Measurements from ENCODE around the gene CDCA5. TPM values are rescaled to one million over a fixed set of nuclear protein-coding genes. Genes with fewer than 3 reads are reported as not detected.

The CDCA5 gene
- total RNA-seq, 1 experiment from 2014 or later, result 119 TPM

DNA sequence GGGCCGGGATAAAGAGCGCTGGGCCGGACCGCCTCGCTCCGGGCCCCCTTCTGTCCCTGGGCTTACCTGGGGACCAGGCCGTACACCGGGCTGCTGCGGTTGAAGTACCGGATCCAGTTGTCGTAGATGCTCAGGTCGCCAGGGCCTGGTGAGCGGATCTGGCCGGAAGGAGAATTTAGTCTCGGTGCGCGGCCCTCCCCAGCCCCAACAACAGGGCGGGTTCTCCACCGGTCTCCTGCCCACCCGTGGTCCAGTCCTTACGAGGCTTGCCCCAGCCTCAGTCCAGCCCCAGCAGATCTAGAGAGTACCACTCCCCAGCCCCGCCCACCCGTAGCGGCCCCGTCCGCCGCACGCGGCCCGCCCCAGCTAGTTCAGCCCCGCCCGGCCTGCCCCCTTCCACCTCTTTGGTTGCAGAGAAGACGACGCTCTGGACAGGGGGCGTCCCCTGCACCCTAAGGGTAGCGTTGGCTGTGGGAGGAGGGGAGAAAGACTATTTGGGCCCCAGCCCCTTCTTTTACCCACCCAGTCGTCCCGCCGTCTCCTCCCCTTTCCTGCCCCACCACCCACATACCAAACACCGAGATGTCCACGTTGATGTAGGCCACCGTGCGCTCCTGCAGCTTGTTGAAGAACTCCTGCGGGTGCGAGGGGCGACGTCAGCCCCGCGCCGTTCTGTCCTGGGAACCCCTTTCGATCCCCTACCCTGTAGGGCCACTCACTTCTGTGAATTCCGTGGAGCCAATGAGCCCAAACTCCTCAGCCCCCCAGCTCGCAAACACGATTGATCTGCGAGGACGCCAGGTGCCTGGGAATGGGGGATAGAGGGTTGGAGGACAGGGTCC is 36.0 kb downstream of the CDCA5 start:
- DNase-seq (ENCODE audit: low spot score), result no peak
- no peak for TF ChIP-seq CTCF (conservative IDR thresholded peaks at IDR 0.05; ENCODE audit: low read depth, low read length)
- no peak for TF ChIP-seq EZH2 (IDR thresholded peaks at IDR 0.05; ENCODE audit: borderline replicate concordance, low read depth, low read length, poor library complexity, severe bottlenecking)
- Histone ChIP-seq H3K36me3 (ENCODE audit: insufficient read depth, low read length, poor library complexity, severe bottlenecking) (peaks cover 23% of the 10 kb centered on the region), H3K27ac (ENCODE audit: low read depth, low read length, poor library complexity, severe bottlenecking) (no peak overlapping the region), H3K9me3 (ENCODE audit: low read depth, low read length, poor library complexity, severe bottlenecking) (no peaks in the 10 kb centered on the region), H3K4me1 (ENCODE audit: insufficient read depth, low read length, poor library complexity, severe bottlenecking) (no peaks in the 10 kb centered on the region), H3K27me3 (replicated peaks; ENCODE audit: insufficient read depth, low read depth, low read length, poor library complexity) (no peaks in the 10 kb centered on the region), H3K4me3 (ENCODE audit: low read depth, low read length, poor library complexity, severe bottlenecking) (no peak overlapping the region)
- POLR2A ChIA-PET (ENCODE audit: low non-redundant PET), result no interaction called here
- intact Hi-C loops (cut with micrococcal nuclease; ENCODE audit: unreplicated experiment), result no loop called here
- CTCF ChIA-PET, result no interaction called here
- no TSS peak for BruUV-seq (replicated peaks)

GRCh38 chr11:65045728-65046127 is 38.1 kb downstream of the CDCA5 start:
- no peak overlapping the region for H3K27ac ChIP-seq (ENCODE audit: low read depth, low read length, poor library complexity, severe bottlenecking)
- peaks cover 23% of the 10 kb centered on the region for H3K36me3 ChIP-seq (ENCODE audit: insufficient read depth, low read length, poor library complexity, severe bottlenecking)
- TF ChIP-seq EZH2 (IDR thresholded peaks at IDR 0.05; ENCODE audit: borderline replicate concordance, low read depth, low read length, poor library complexity, severe bottlenecking) (no peak), CTCF (conservative IDR thresholded peaks at IDR 0.05; ENCODE audit: low read depth, low read length) (no peak)
- intact Hi-C loops (cut with micrococcal nuclease; ENCODE audit: unreplicated experiment), result no loop called here
- no peak for DNase-seq (ENCODE audit: low spot score)
- H3K4me3 ChIP-seq (ENCODE audit: low read depth, low read length, poor library complexity, severe bottlenecking), result no peak overlapping the region
- no peaks in the 10 kb centered on the region for H3K9me3 ChIP-seq (ENCODE audit: low read depth, low read length, poor library complexity, severe bottlenecking)
- BruUV-seq (replicated peaks), result no TSS peak
- POLR2A ChIA-PET (ENCODE audit: low non-redundant PET), result no interaction called here
- H3K4me1 ChIP-seq (ENCODE audit: insufficient read depth, low read length, poor library complexity, severe bottlenecking), result no peaks in the 10 kb centered on the region
- CTCF ChIA-PET, result interaction anchor here (1.0 kb wide), 1 partner anchor 112 kb away, joined by 3 read pairs; no protein-coding TSS in a partner anchor
- H3K27me3 ChIP-seq (replicated peaks; ENCODE audit: insufficient read depth, low read depth, low read length, poor library complexity), result no peaks in the 10 kb centered on the region

DNA sequence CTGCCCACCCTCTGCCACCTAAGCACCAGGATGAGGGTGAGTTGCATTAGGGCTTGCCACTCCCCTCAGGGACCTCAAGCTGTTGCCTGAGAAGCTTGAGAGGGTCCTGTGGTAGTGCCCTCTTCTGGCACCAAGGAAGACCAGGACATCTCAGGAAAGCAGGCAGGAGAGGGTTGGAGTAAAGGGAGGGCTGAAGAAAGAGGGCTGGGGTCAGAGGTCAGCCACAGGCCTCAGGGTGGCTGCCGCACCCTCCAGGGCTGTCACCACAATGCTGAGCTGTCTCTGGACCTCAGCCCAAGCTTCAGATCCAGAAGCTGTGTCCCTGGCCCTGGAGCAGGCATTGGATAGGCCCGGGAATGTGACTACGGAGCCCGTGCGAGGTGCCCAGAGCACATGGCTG is 38.8 kb downstream of the CDCA5 start:
- intact Hi-C loops (cut with micrococcal nuclease; ENCODE audit: unreplicated experiment), result no loop called here
- no TSS peak for BruUV-seq (replicated peaks)
- Histone ChIP-seq H3K27ac (ENCODE audit: low read depth, low read length, poor library complexity, severe bottlenecking) (no peak overlapping the region), H3K4me3 (ENCODE audit: low read depth, low read length, poor library complexity, severe bottlenecking) (no peak overlapping the region), H3K4me1 (ENCODE audit: insufficient read depth, low read length, poor library complexity, severe bottlenecking) (peaks cover 5% of the 10 kb centered on the region), H3K9me3 (ENCODE audit: low read depth, low read length, poor library complexity, severe bottlenecking) (no peaks in the 10 kb centered on the region), H3K36me3 (ENCODE audit: insufficient read depth, low read length, poor library complexity, severe bottlenecking) (peaks cover 23% of the 10 kb centered on the region), H3K27me3 (replicated peaks; ENCODE audit: insufficient read depth, low read depth, low read length, poor library complexity) (no peaks in the 10 kb centered on the region)
- TF ChIP-seq EZH2 (IDR thresholded peaks at IDR 0.05; ENCODE audit: borderline replicate concordance, low read depth, low read length, poor library complexity, severe bottlenecking) (no peak), CTCF (conservative IDR thresholded peaks at IDR 0.05; ENCODE audit: low read depth, low read length) (no peak)
- POLR2A ChIA-PET (ENCODE audit: low non-redundant PET), result no interaction called here
- DNase-seq (ENCODE audit: low spot score), result no peak
- CTCF ChIA-PET, result interaction anchor here (1.0 kb wide), 1 partner anchor 111 kb away, joined by 3 read pairs; no protein-coding TSS in a partner anchor
